ENCODE results near the gene FKBP1B. TPM values are rescaled to one million over a fixed set of nuclear protein-coding genes. Genes with fewer than 3 reads are reported as not detected.

The FKBP1B gene
- total RNA-seq, 1 experiment from 2014 or later = 58.6 TPM

GRCh38 chr2:24021122-24021998 is 28.2 kb upstream of the FKBP1B start:
- H3K4me1 Mint-ChIP-seq = peaks cover 47% of the 10 kb centered on the region
- peaks cover 16% of the 10 kb centered on the region for H3K36me3 Mint-ChIP-seq
- DNase-seq (ENCODE audit: low spot score) (peak; percentile 83), ATAC-seq (peak; percentile 91)
- ChIA-PET CTCF (interaction anchor here (1.0 to 1.6 kb wide), 7 partner anchors 11 to 94 kb away, joined by 3 to 7 read pairs (median 5); partner anchors contain the start of genes ATAD2B, MFSD2B, TP53I3 and WDCP), POLR2A (interaction anchor here (1.7 kb wide), 1 partner anchor 11 kb away, joined by 4 read pairs; the partner anchor contains the start of gene MFSD2B)
- H3K4me3 Mint-ChIP-seq = no peak overlapping the region
- H3K9me3 Mint-ChIP-seq = no peaks in the 10 kb centered on the region
- TF ChIP-seq ZNF232 (CRISPR knock-in tag; IDR thresholded peaks at IDR 0.05) = peak; percentile 62; the same call in 1 of the 2 replicates
- TF ChIP-seq CTCF (IDR thresholded peaks at IDR 0.05) = peak; percentile 39; the same call in 1 of the 2 replicates
- no peak for TF ChIP-seq ATF2 (CRISPR knock-in tag; IDR thresholded peaks at IDR 0.05; ENCODE audit: borderline replicate concordance, low read depth)
- H3K27ac Mint-ChIP-seq = peak overlapping the region; percentile 91
- no peaks in the 10 kb centered on the region for H3K27me3 Mint-ChIP-seq (ENCODE audit: low read depth)

GRCh38 chr2:24022324-24022974 is 27.1 kb upstream of the FKBP1B start:
- H3K27me3 Mint-ChIP-seq (ENCODE audit: low read depth) = no peaks in the 10 kb centered on the region
- no peak for DNase-seq (ENCODE audit: low spot score)
- H3K27ac Mint-ChIP-seq = peak overlapping the region; percentile 41; the same call in 1 of the 2 replicates
- TF ChIP-seq GABPB1 (CRISPR knock-in tag; IDR thresholded peaks at IDR 0.05) = peak; percentile 48; the same call in 1 of the 2 replicates
- no peak for TF ChIP-seq ZNF121 (CRISPR knock-in tag; IDR thresholded peaks at IDR 0.05)
- no peak for TF ChIP-seq USF1 (CRISPR knock-in tag; IDR thresholded peaks at IDR 0.05)
- H3K36me3 Mint-ChIP-seq = peaks cover 16% of the 10 kb centered on the region
- no peak overlapping the region for H3K4me3 Mint-ChIP-seq
- CTCF ChIA-PET = interaction anchor here (1.0 to 1.5 kb wide), 5 partner anchors 12 to 95 kb away, joined by 3 to 7 read pairs (median 6); partner anchors contain the start of genes ATAD2B, MFSD2B, TP53I3 and WDCP
- H3K4me1 Mint-ChIP-seq = peaks cover 54% of the 10 kb centered on the region
- POLR2A ChIA-PET = interaction anchor here (0.6 kb wide), 1 partner anchor 53 kb away, joined by 3 read pairs; no protein-coding TSS in a partner anchor
- no peaks in the 10 kb centered on the region for H3K9me3 Mint-ChIP-seq
- no peak for ATAC-seq

- TF ChIP-seq ZSCAN18 (CRISPR knock-in tag; IDR thresholded peaks at IDR 0.05) (no peak), NR2C2 (CRISPR knock-in tag; IDR thresholded peaks at IDR 0.05) (no peak), ZNF263 (CRISPR knock-in tag; IDR thresholded peaks at IDR 0.05; ENCODE audit: low read depth) (no peak), HMGA2 (CRISPR knock-in tag; IDR thresholded peaks at IDR 0.05) (no peak), ZNF396 (CRISPR knock-in tag; IDR thresholded peaks at IDR 0.05; ENCODE audit: borderline replicate concordance) (no peak), SMAD4 (CRISPR knock-in tag; IDR thresholded peaks at IDR 0.05) (no peak)
- DNase-seq (ENCODE audit: low spot score) (no peak), ATAC-seq (no peak)
- Mint-ChIP-seq H3K36me3 (peaks cover 16% of the 10 kb centered on the region), H3K9me3 (no peaks in the 10 kb centered on the region), H3K4me1 (peaks cover 56% of the 10 kb centered on the region), H3K4me3 (no peak overlapping the region), H3K27me3 (ENCODE audit: low read depth) (no peaks in the 10 kb centered on the region), H3K27ac (peak overlapping the region; percentile 41; the same call in 1 of the 2 replicates)
- POLR2A ChIA-PET = interaction anchor here (0.6 kb wide), 1 partner anchor 53 kb away, joined by 3 read pairs; no protein-coding TSS in a partner anchor
- CTCF ChIA-PET = interaction anchor here (1.3 to 4.2 kb wide), 2 partner anchors 24 to 38 kb away, joined by 6 to 15 read pairs; partner anchors contain the start of gene WDCP
Observed at GRCh38 chr2:24022975-24023575, 26.5 kb upstream of the FKBP1B start.
